PC-3 (cell line): Measurements from ENCODE around the gene IGFBP4. TPM values are rescaled to one million over a fixed set of nuclear protein-coding genes. Genes with fewer than 3 reads are reported as not detected.

ENCODE experiments used
- ATAC-seq: fragments of 200-7000 bp; cut with Tn5 transposase; 2 replicates; pipeline ENCODE4 v1.9.1; 2020; ENCODE audit warnings: mild to moderate bottlenecking, moderate library complexity
- BruUV-seq: library from RNA; stranded (reverse); fragments of 400-500 nt; replicated peaks from 2 replicates; lab custom pipeline; 2021; lab: Mats Ljungman, UMichigan
- CTCF ChIA-PET: fragments of 300-600 bp; sonication (Branson Sonifier 250); formaldehyde crosslinking; loops from one replicate; lab custom pipeline; 2022; ENCODE audit warnings: antibody characterized with exemption; lab: Charles Lee
- POLR2A ChIA-PET: fragments of 300-600 bp; sonication (Branson Sonifier 250); formaldehyde crosslinking; loops from one replicate; lab custom pipeline; 2022; ENCODE audit warnings: antibody characterized with exemption; ENCODE audit not compliant: unreplicated experiment; lab: Charles Lee
- DNase-seq: peaks from one replicate; pipeline ENCODE4 v3.0.0-alpha.2; 2015
- H2AFZ ChIP-seq: fragments of 300-600 bp; sonication (generic); 2 replicates; pipeline ENCODE4 v1.6.0; 2016; ENCODE audit warnings: antibody characterized with exemption, low read length
- H3F3A ChIP-seq: fragments of 300-600 bp; sonication (generic); one replicate; pipeline ENCODE4 v1.6.0; 2017; ENCODE audit warnings: antibody characterized with exemption, low read length, control low read depth, mild to moderate bottlenecking; ENCODE audit not compliant: unreplicated experiment
- H3K27ac ChIP-seq: fragments of 300-600 bp; sonication (generic); 2 replicates; pipeline ENCODE4 v1.5.1; 2016; ENCODE audit warnings: mild to moderate bottlenecking, low read length
- H3K27me3 ChIP-seq: fragments of 300-600 bp; sonication (generic); 2 replicates; pipeline ENCODE4 v1.6.1; 2016; ENCODE audit warnings: low read length, mixed read lengths
- H3K36me3 ChIP-seq: fragments of 300-600 bp; sonication (generic); 2 replicates; pipeline ENCODE4 v1.6.1; 2016; ENCODE audit warnings: low read depth, mixed run types, low read length, mixed read lengths
- H3K4me1 ChIP-seq: fragments of 300-600 bp; sonication (generic); 2 replicates; pipeline ENCODE4 v1.5.1; 2016; ENCODE audit warnings: low read length; ENCODE audit not compliant: insufficient read depth
- H3K4me2 ChIP-seq: fragments of 300-600 bp; sonication (generic); 2 replicates; pipeline ENCODE4 v1.6.0; 2016; ENCODE audit warnings: low read length
- H3K4me3 ChIP-seq: fragments of 300-600 bp; sonication (generic); 2 replicates; pipeline ENCODE4 v1.5.1; 2016; ENCODE audit warnings: mild to moderate bottlenecking, low read length, mixed read lengths
- H3K79me2 ChIP-seq: fragments of 300-600 bp; sonication (generic); 2 replicates; pipeline ENCODE4 v1.6.1; 2017; ENCODE audit warnings: low read length, mixed read lengths
- H3K9ac ChIP-seq: fragments of 300-600 bp; sonication (generic); 2 replicates; pipeline ENCODE4 v1.6.0; 2016; ENCODE audit warnings: mild to moderate bottlenecking, low read length
- H3K9me2 ChIP-seq: fragments of 300-600 bp; sonication (generic); replicated peaks from 2 replicates; pipeline ENCODE4 v1.6.1; 2016; ENCODE audit warnings: mixed run types, low read length, mixed read lengths
- H3K9me3 ChIP-seq: fragments of 300-600 bp; sonication (generic); 2 replicates; pipeline ENCODE4 v1.6.1; 2016; ENCODE audit warnings: low read length, mixed read lengths
- H4K20me1 ChIP-seq: fragments of 300-600 bp; sonication (generic); 2 replicates; pipeline ENCODE4 v1.6.1; 2016; ENCODE audit warnings: low read length, mixed read lengths
- EZH2 ChIP-seq: fragments of 300-600 bp; sonication (generic); IDR thresholded peaks from one replicate; pipeline ENCODE4 v1.6.1; 2017; ENCODE audit warnings: antibody characterized with exemption, mild to moderate bottlenecking, low read length; ENCODE audit not compliant: unreplicated experiment
- EZH2phosphoT487 ChIP-seq: fragments of 300-600 bp; sonication (generic); IDR thresholded peaks from 2 replicates; pipeline ENCODE4 v1.6.1; 2018; ENCODE audit warnings: mild to moderate bottlenecking, antibody characterized with exemption, low read length, borderline replicate concordance
- intact Hi-C: fragments of 100-400 bp; cut with micrococcal nuclease; formaldehyde crosslinking; loops from 2 replicates; pipeline ENCODE4 v1.9.0; 2023
- total RNA-seq: library from RNA; depleted of rRNA; stranded (reverse); fragments of >200 nt; gene quantifications from 2 replicates; pipeline ENCODE4 v1.2.3, GENCODE V29; 2014
- TF ChIP-seq, protein P1 (sequence below): fragments of 300-600 bp; sonication (generic); conservative IDR thresholded peaks from 2 replicates; pipeline ENCODE4 v1.5.1; 2017; ENCODE audit warnings: antibody characterized with exemption, low read depth, mild to moderate bottlenecking, low read length

The IGFBP4 gene
- total RNA-seq, 1 experiment from 2014 or later: 164 TPM

DNA sequence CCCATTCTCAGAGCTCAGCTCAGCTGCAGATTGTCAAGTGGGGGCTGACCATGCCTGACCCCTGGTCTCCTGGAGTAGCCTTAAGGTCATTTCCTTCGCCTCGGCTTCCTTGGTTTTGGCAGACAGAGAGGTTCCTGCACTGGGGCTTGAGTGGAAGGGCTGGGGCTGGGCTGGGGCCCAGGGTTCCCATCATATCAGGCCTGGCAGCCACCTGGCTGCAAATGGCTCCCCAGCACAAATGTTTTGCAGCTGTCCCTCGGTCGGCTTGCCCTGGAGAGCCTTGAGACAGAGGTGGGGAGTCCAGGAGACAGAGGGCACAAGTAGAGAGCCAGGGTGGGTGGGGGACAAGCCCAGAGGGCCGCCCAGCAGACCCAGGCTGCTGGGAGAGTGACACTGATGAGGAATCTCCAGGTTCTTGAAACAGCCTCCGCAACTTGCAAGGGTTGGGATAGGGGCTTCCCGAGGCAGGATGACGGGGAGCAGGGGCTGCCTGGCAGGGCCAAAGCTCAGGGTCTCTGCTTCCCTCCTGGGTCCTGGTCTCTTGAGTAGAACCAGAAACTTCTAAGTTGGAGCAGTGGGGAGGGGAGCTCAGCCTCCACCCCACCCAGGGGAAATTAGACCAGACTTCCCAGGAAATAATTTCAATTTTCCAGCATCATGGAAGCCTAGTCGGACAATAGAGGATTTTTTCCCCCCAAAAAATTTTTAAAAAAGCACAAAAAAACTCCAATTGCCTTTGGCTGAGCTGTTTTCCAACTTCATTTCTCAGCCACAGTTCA, 19.3 kb downstream of the IGFBP4 start:
- TF ChIP-seq, protein P1, sequence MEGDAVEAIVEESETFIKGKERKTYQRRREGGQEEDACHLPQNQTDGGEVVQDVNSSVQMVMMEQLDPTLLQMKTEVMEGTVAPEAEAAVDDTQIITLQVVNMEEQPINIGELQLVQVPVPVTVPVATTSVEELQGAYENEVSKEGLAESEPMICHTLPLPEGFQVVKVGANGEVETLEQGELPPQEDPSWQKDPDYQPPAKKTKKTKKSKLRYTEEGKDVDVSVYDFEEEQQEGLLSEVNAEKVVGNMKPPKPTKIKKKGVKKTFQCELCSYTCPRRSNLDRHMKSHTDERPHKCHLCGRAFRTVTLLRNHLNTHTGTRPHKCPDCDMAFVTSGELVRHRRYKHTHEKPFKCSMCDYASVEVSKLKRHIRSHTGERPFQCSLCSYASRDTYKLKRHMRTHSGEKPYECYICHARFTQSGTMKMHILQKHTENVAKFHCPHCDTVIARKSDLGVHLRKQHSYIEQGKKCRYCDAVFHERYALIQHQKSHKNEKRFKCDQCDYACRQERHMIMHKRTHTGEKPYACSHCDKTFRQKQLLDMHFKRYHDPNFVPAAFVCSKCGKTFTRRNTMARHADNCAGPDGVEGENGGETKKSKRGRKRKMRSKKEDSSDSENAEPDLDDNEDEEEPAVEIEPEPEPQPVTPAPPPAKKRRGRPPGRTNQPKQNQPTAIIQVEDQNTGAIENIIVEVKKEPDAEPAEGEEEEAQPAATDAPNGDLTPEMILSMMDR: no peak
- TF ChIP-seq EZH2phosphoT487 (no peak), EZH2 (no peak)
- no peaks in the 10 kb centered on the region for H3K4me1 ChIP-seq
- H3K27me3 ChIP-seq: no peaks in the 10 kb centered on the region
- ATAC-seq: peak; percentile 1; the same call in 1 of the 2 replicates
- POLR2A ChIA-PET: no interaction called here
- H3K27ac ChIP-seq: no peak overlapping the region
- DNase-seq: peak; percentile 1
- no peak overlapping the region for H3K4me2 ChIP-seq
- peaks cover 6% of the 10 kb centered on the region for H3F3A ChIP-seq
- no peak overlapping the region for H3K4me3 ChIP-seq
- no peaks in the 10 kb centered on the region for H4K20me1 ChIP-seq
- no peaks in the 10 kb centered on the region for H3K9me3 ChIP-seq
- intact Hi-C loops: no loop called here
- no peaks in the 10 kb centered on the region for H3K79me2 ChIP-seq
- no peaks in the 10 kb centered on the region for H3K9me2 ChIP-seq
- peaks cover 4% of the 10 kb centered on the region for H3K36me3 ChIP-seq
- CTCF ChIA-PET: no interaction called here
- no peak overlapping the region for H3K9ac ChIP-seq
- BruUV-seq: no TSS peak
- H2AFZ ChIP-seq: no peak overlapping the region

- Histone ChIP-seq H3K27me3 (no peaks in the 10 kb centered on the region), H3K9me3 (no peaks in the 10 kb centered on the region), H3K9ac (no peak overlapping the region), H3K4me1 (no peaks in the 10 kb centered on the region), H3K4me3 (no peak overlapping the region), H3K4me2 (no peak overlapping the region), H4K20me1 (no peaks in the 10 kb centered on the region), H3K9me2 (no peaks in the 10 kb centered on the region), H2AFZ (no peak overlapping the region), H3F3A (peaks cover 6% of the 10 kb centered on the region), H3K27ac (no peak overlapping the region), H3K79me2 (no peaks in the 10 kb centered on the region), H3K36me3 (no peaks in the 10 kb centered on the region)
- no peak for ATAC-seq
- TF ChIP-seq, protein P1: no peak
- no peak for TF ChIP-seq EZH2phosphoT487
- CTCF ChIA-PET: no interaction called here
- intact Hi-C loops: no loop called here
- BruUV-seq: no TSS peak
- DNase-seq: no peak
- POLR2A ChIA-PET: no interaction called here
Measured at GRCh38 chr17:40463122-40463550, 19.9 kb downstream of the IGFBP4 start.

- H3K9ac ChIP-seq: no peak overlapping the region
- no peak overlapping the region for H3K4me3 ChIP-seq
- no peak overlapping the region for H3K27ac ChIP-seq
- TF ChIP-seq EZH2 (no peak), EZH2phosphoT487 (no peak)
- TF ChIP-seq, protein P1: no peak
- BruUV-seq: no TSS peak
- POLR2A ChIA-PET: no interaction called here
- H3K79me2 ChIP-seq: no peaks in the 10 kb centered on the region
- ATAC-seq (no peak), DNase-seq (peak; percentile 2)
- no peaks in the 10 kb centered on the region for H3K27me3 ChIP-seq
- H4K20me1 ChIP-seq: no peaks in the 10 kb centered on the region
- no peak overlapping the region for H3K4me2 ChIP-seq
- H3K9me3 ChIP-seq: no peaks in the 10 kb centered on the region
- CTCF ChIA-PET: no interaction called here
- H3F3A ChIP-seq: peaks cover 6% of the 10 kb centered on the region
- intact Hi-C loops: no loop called here
- no peaks in the 10 kb centered on the region for H3K4me1 ChIP-seq
- H3K36me3 ChIP-seq: no peaks in the 10 kb centered on the region
- no peaks in the 10 kb centered on the region for H3K9me2 ChIP-seq
- no peak overlapping the region for H2AFZ ChIP-seq
Measured at GRCh38 chr17:40464392-40464855, 21.2 kb downstream of the IGFBP4 start.
